Endodermal cell (in vitro differentiated cells): ENCODE results near the gene MMAB. TPM values are rescaled to one million over a fixed set of nuclear protein-coding genes. Genes with fewer than 3 reads are reported as not detected.

Source experiments
- DNase-seq: peaks from one replicate; pipeline ENCODE4 v3.0.0-alpha.2; 2017
- H3K27ac ChIP-seq: 2 replicates; pipeline ENCODE4 v1.5.1; 2013; ENCODE audit warnings: mild to moderate bottlenecking, low read depth, low read length, moderate library complexity
- H3K27me3 ChIP-seq: 2 replicates; pipeline ENCODE4 v1.6.1; 2013; ENCODE audit warnings: mild to moderate bottlenecking, low read length, moderate library complexity; ENCODE audit not compliant: insufficient read depth, control insufficient read depth, poor library complexity, severe bottlenecking
- H3K36me3 ChIP-seq: 2 replicates; pipeline ENCODE4 v1.7.0; 2013; ENCODE audit warnings: mild to moderate bottlenecking, low read length, moderate library complexity; ENCODE audit not compliant: control insufficient read depth, insufficient read depth
- H3K4me1 ChIP-seq: one replicate; pipeline ENCODE4 v1.7.0; 2013; ENCODE audit warnings: low read length; ENCODE audit not compliant: control insufficient read depth, insufficient read depth
- H3K4me3 ChIP-seq: 2 replicates; pipeline ENCODE4 v1.5.1; 2013; ENCODE audit warnings: mild to moderate bottlenecking, low read length, moderate library complexity
- H3K9ac ChIP-seq: 2 replicates; pipeline ENCODE4 v1.6.1; 2013; ENCODE audit warnings: mild to moderate bottlenecking, low read length, moderate library complexity; ENCODE audit not compliant: poor library complexity, severe bottlenecking; ENCODE audit errors: extremely low read depth
- H3K9me3 ChIP-seq: 2 replicates; pipeline ENCODE4 v1.6.1; 2013; ENCODE audit warnings: mild to moderate bottlenecking, low read length, moderate library complexity; ENCODE audit not compliant: control insufficient read depth
- H3K27ac Mint-ChIP-seq: 2 replicates; pipeline ENCODE4 v1.8.0; 2020; ENCODE audit warnings: mixed read lengths
- H3K27me3 Mint-ChIP-seq: 2 replicates; pipeline ENCODE4 v1.8.0; 2021; ENCODE audit warnings: mild to moderate bottlenecking, mixed read lengths; ENCODE audit not compliant: insufficient read depth
- H3K36me3 Mint-ChIP-seq: 2 replicates; pipeline ENCODE4 v1.8.0; 2020; ENCODE audit warnings: low read depth, mixed read lengths
- H3K4me1 Mint-ChIP-seq: 2 replicates; pipeline ENCODE4 v1.8.0; 2020; ENCODE audit warnings: mixed read lengths
- H3K4me3 Mint-ChIP-seq: 2 replicates; pipeline ENCODE4 v1.8.0; 2020; ENCODE audit warnings: mild to moderate bottlenecking, moderate library complexity, mixed read lengths
- H3K9me3 Mint-ChIP-seq: 2 replicates; pipeline ENCODE4 v1.8.0; 2020; ENCODE audit warnings: mild to moderate bottlenecking, mixed read lengths
- CTCF ChIP-seq: fragments of 200-600 bp; sonication (generic); conservative IDR thresholded peaks from 2 replicates; pipeline ENCODE4 v1.5.0; 2021; ENCODE audit warnings: antibody characterized with exemption, mild to moderate bottlenecking
- WGBS, 2 experiments: methylation state at CpG; one replicate each; pipeline versions ENCODE4 v1.1.5 to v1.1.7; 2013; ENCODE audit warnings: missing lambda C conversion rate in 2 of 2, mixed read lengths in 1 of 2; ENCODE audit not compliant: insufficient coverage in 1 of 2, insufficient read length in 1 of 2; 5-methylcytosine and 5-hydroxymethylcytosine counted together
- total RNA-seq, 2 donors: library from RNA; stranded (reverse); fragmentation: NEBNext Ultra II Directional in 1 of 2; extraction: Animal tissue kit (Norgen Biotek cat#: 25700) in 1 of 2; gene quantifications; 2 replicates in 1 of 2; 3 replicates in 1 of 2; pipeline ENCODE4 v1.2.1, GENCODE V29; 2021

The MMAB gene
- total RNA-seq, 2 donors from 2014 or later, result 24.9 to 28.2 TPM

- Histone ChIP-seq H3K4me1 (no peaks in the 10 kb centered on the region), H3K27me3 (no peaks in the 10 kb centered on the region), H3K9me3 (no peaks in the 10 kb centered on the region), H3K9ac (no peak overlapping the region), H3K36me3 (peaks cover 13% of the 10 kb centered on the region), H3K4me3 (no peak overlapping the region), H3K27ac (no peak overlapping the region)
- H3K9me3 Mint-ChIP-seq, result no peaks in the 10 kb centered on the region
- peaks cover 10% of the 10 kb centered on the region for H3K4me1 Mint-ChIP-seq
- no peak overlapping the region for H3K27ac Mint-ChIP-seq
- WGBS, 2 experiments, result 92 to 95% methylated on average over 17 to 24 of the region's 24 CpGs
- no peaks in the 10 kb centered on the region for H3K27me3 Mint-ChIP-seq
- H3K36me3 Mint-ChIP-seq, result peaks cover 13% of the 10 kb centered on the region
- peak; percentile 65 for DNase-seq
- TF ChIP-seq CTCF, result no peak
- H3K4me3 Mint-ChIP-seq, result no peak overlapping the region
Observed at GRCh38 chr12:109596418-109597244, 23.3 kb upstream of the MMAB start.

- peaks cover 17% of the 10 kb centered on the region for H3K36me3 Mint-ChIP-seq
- TF ChIP-seq CTCF, result no peak
- no peaks in the 10 kb centered on the region for H3K9me3 Mint-ChIP-seq
- Histone ChIP-seq H3K4me1 (no peaks in the 10 kb centered on the region), H3K9ac (no peak overlapping the region), H3K4me3 (no peak overlapping the region), H3K9me3 (no peaks in the 10 kb centered on the region), H3K36me3 (peaks cover 13% of the 10 kb centered on the region), H3K27ac (no peak overlapping the region), H3K27me3 (no peaks in the 10 kb centered on the region)
- H3K27me3 Mint-ChIP-seq, result no peaks in the 10 kb centered on the region
- H3K4me3 Mint-ChIP-seq, result no peak overlapping the region
- H3K4me1 Mint-ChIP-seq, result peaks cover 10% of the 10 kb centered on the region
- H3K27ac Mint-ChIP-seq, result no peak overlapping the region
- DNase-seq, result no peak
- WGBS, 2 experiments, result 84 to 97% methylated on average over 5 to 10 of the region's 10 CpGs
Observed at GRCh38 chr12:109595321-109595902, 22.1 kb upstream of the MMAB start.

- H3K4me1 Mint-ChIP-seq, result peaks cover 10% of the 10 kb centered on the region
- Histone ChIP-seq H3K27ac (no peak overlapping the region), H3K27me3 (no peaks in the 10 kb centered on the region), H3K36me3 (peaks cover 13% of the 10 kb centered on the region), H3K9ac (no peak overlapping the region), H3K9me3 (no peaks in the 10 kb centered on the region), H3K4me3 (no peak overlapping the region), H3K4me1 (no peaks in the 10 kb centered on the region)
- H3K36me3 Mint-ChIP-seq, result peaks cover 17% of the 10 kb centered on the region
- WGBS, 2 experiments, result 92 to 96% methylated on average over 12 to 15 of the region's 15 CpGs
- H3K4me3 Mint-ChIP-seq, result no peak overlapping the region
- DNase-seq, result no peak
- no peaks in the 10 kb centered on the region for H3K9me3 Mint-ChIP-seq
- TF ChIP-seq CTCF, result no peak
- no peaks in the 10 kb centered on the region for H3K27me3 Mint-ChIP-seq
- peak overlapping the region; percentile 55 for H3K27ac Mint-ChIP-seq
Observed at GRCh38 chr12:109594556-109595317, 21.4 kb upstream of the MMAB start.
